SU-DHL-6 (cell line): Measurements from ENCODE around the gene KCNJ16.

Experiments
- CTCF ChIP-seq: fragments of 200-600 bp; sonication (generic); IDR thresholded peaks from one replicate; pipeline ENCODE4 v1.5.1; 2017; ENCODE audit warnings: antibody characterized with exemption, mild to moderate bottlenecking, low read length, moderate library complexity; ENCODE audit not compliant: insufficient read depth, poor library complexity, severe bottlenecking
- EZH2phosphoT487 ChIP-seq: fragments of 200-600 bp; sonication (generic), shearing (Covaris generic); conservative IDR thresholded peaks from 2 replicates; pipeline ENCODE4 v1.6.1; 2018; ENCODE audit warnings: mild to moderate bottlenecking, antibody characterized with exemption, low read length, moderate library complexity, mixed read lengths

GRCh38 chr17:70070305-70071027, 4.6 kb upstream of the KCNJ16 start:
- TF ChIP-seq CTCF (no peak), EZH2phosphoT487 (no peak)
